T-helper 17 cell (primary cell): Measurements from ENCODE around the gene RAD51C. TPM values are rescaled to one million over a fixed set of nuclear protein-coding genes. Genes with fewer than 3 reads are reported as not detected.
"Not testable (repeated sequence)": the region's sequence is repeated elsewhere in the genome, so short reads cannot be mapped to it uniquely, and the experiment has no call there.

Experiments
- ATAC-seq: fragments of 150-1000 bp; cut with Tn5 transposase; 2 replicates; pipeline ENCODE4 v1.10.0; 2021; ENCODE audit warnings: mild to moderate bottlenecking, moderate library complexity
- DNase-seq, 3 donors: peaks; one replicate each; pipeline versions ENCODE4 v3.0.0 to v3.0.0-alpha.2; 2020 to 2021
- H3K9me3 ChIP-seq: one replicate; pipeline ENCODE4 v1.7.0; 2013; ENCODE audit warnings: low read length, mild to moderate bottlenecking; ENCODE audit not compliant: control insufficient read depth, poor library complexity, severe bottlenecking
- H3K27ac Mint-ChIP-seq: one replicate; pipeline ENCODE4 v1.8.0; 2022; ENCODE audit warnings: mild to moderate bottlenecking, moderate library complexity, mixed read lengths
- H3K27me3 Mint-ChIP-seq: one replicate; pipeline ENCODE4 v1.8.0; 2022; ENCODE audit warnings: mixed read lengths
- H3K36me3 Mint-ChIP-seq: one replicate; pipeline ENCODE4 v1.8.0; 2022; ENCODE audit warnings: low read depth, mixed read lengths
- H3K4me1 Mint-ChIP-seq: one replicate; pipeline ENCODE4 v1.8.0; 2022; ENCODE audit warnings: mild to moderate bottlenecking, mixed read lengths
- H3K4me3 Mint-ChIP-seq: one replicate; pipeline ENCODE4 v1.8.0; 2022; ENCODE audit warnings: mild to moderate bottlenecking, moderate library complexity, mixed read lengths
- total RNA-seq, 4 donors: library from RNA in 2 of 4; stranded (reverse) in 2 of 4; gene quantifications; one replicate each; pipeline ENCODE4 v1.2.3 and lab custom pipeline; 2022 to 2026

Gene RAD51C
- total RNA-seq, 2 donors from 2014 or later, result 6.3 to 16.0 TPM

- no peak overlapping the region for H3K27ac Mint-ChIP-seq
These were observed 66.5 kb downstream of the RAD51C start for GRCh38 chr17:58758890-58759289.

DNA sequence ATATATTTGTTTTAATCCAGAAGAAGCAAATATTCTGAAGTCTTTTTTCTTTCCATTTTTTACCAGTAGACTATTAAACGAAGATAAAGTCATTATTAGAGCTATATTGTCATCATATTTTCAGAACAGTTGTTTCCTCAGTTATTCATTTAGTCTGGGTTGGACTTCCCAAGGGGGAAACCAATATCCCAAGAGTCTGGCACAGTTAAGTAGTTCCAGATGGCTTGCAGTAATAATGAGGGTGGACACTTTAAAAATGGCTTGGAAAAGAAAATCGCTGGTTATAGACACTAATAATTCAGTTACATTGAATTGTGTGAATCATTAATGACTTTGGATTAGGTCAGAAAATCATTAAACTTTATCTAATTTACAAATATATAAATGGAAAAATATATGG lies 67.1 kb downstream of the RAD51C start:
- no peak overlapping the region for H3K27ac Mint-ChIP-seq
- no peak for ATAC-seq
- no peak overlapping the region for H3K4me3 Mint-ChIP-seq
- peaks cover 8% of the 10 kb centered on the region for H3K4me1 Mint-ChIP-seq
- peaks cover 10% of the 10 kb centered on the region for H3K36me3 Mint-ChIP-seq
- DNase-seq, result no peak
- peaks cover 65% of the 10 kb centered on the region for H3K27me3 Mint-ChIP-seq
- no peaks in the 10 kb centered on the region for H3K9me3 ChIP-seq

More at GRCh38 chr17:58758890-58759289, 66.5 kb downstream of the RAD51C start:
- H3K4me1 Mint-ChIP-seq, result peaks cover 8% of the 10 kb centered on the region
- H3K4me3 Mint-ChIP-seq, result no peak overlapping the region
- DNase-seq (no peak), ATAC-seq (no peak)
- peaks cover 10% of the 10 kb centered on the region for H3K36me3 Mint-ChIP-seq
- no peaks in the 10 kb centered on the region for H3K9me3 ChIP-seq
- H3K27me3 Mint-ChIP-seq, result peaks cover 65% of the 10 kb centered on the region

DNA sequence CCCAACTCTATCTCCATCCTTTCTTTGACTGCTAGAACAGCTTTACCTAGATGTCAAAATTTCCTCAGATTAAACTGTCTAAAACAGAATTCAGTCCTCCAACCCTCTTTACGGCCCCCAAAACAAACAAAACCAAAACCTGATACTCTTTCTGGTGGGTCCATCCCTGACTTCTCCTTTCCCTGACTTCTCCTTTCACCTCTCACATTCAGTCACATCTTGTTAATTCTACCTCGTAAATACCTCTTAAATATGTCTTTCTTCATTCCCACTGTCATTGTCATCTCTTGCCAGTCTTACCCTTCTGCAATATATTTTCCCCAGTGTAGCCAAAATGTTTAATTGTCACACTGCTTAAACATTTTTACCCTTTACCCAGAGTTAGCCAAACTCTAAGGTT lies 67.8 kb downstream of the RAD51C start:
- H3K9me3 ChIP-seq, result no peaks in the 10 kb centered on the region
- H3K4me3 Mint-ChIP-seq, result no peak overlapping the region
- H3K27ac Mint-ChIP-seq, result no peak overlapping the region
- peaks cover 10% of the 10 kb centered on the region for H3K36me3 Mint-ChIP-seq
- DNase-seq (no peak), ATAC-seq (no peak)
- H3K4me1 Mint-ChIP-seq, result peaks cover 6% of the 10 kb centered on the region
- peaks cover 65% of the 10 kb centered on the region for H3K27me3 Mint-ChIP-seq

DNA sequence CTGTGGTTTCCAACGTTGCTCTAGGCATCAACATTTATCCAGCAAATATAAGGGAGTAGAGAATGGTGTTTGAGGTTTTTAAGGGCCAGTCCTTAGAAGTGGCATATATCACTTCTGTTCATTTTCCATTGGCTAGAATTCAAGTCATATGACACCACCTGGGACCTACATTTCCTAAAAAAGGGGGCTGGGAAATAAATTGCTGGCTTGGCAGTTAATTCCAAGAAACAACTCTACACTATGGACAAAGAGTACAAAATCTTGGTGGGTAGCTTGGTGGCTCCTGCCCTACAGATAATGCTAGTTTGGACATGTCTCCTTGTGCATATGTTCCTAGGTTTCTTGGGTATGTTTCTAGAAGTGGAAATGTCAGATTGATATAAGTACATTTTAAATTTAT lies 70.9 kb downstream of the RAD51C start:
- no peak for DNase-seq
- Mint-ChIP-seq H3K27me3 (peaks cover 53% of the 10 kb centered on the region), H3K36me3 (peaks cover 6% of the 10 kb centered on the region), H3K4me3 (no peak overlapping the region), H3K27ac (no peak overlapping the region), H3K4me1 (no peaks in the 10 kb centered on the region)
- H3K9me3 ChIP-seq, result no peaks in the 10 kb centered on the region
- ATAC-seq, result no peak

DNA sequence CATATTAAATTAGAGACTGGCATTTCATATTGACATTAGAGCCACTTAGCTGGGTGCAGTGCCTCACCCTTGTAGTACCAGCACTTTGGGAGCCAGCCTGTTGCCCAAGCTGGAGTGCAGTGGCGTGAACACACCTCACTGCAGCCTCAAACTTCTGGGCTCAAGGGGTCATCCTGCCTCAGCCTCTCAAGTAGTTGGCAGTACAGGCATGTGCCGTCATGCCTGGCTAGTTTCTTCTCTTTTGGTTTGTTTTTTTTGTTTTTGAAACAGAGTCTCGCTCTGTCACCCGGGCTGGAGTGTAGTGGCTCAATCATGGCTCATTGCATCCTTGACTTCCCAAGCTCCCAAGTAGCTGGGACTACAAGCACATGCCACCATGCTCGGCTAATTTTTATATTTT lies 72.0 kb downstream of the RAD51C start:
- H3K4me1 Mint-ChIP-seq, result no peaks in the 10 kb centered on the region

GRCh38 chr17:58778482-58778881 lies 86.1 kb downstream of the RAD51C start:
- ATAC-seq, H3K4me3 Mint-ChIP-seq, H3K27me3 Mint-ChIP-seq, H3K9me3 ChIP-seq, H3K4me1 Mint-ChIP-seq, H3K27ac Mint-ChIP-seq, DNase-seq, H3K36me3 Mint-ChIP-seq: not testable (repeated sequence)

More for the DNA sequence above, 72.0 kb downstream of the RAD51C start:
- peaks cover 6% of the 10 kb centered on the region for H3K36me3 Mint-ChIP-seq
- no peaks in the 10 kb centered on the region for H3K9me3 ChIP-seq
- H3K4me3 Mint-ChIP-seq, result no peak overlapping the region
- no peak overlapping the region for H3K27ac Mint-ChIP-seq
- no peak for ATAC-seq
- H3K27me3 Mint-ChIP-seq, result peaks cover 47% of the 10 kb centered on the region
- DNase-seq, result no peak

GRCh38 chr17:58779446-58779845 lies 87.0 kb downstream of the RAD51C start:
- no peaks in the 10 kb centered on the region for H3K4me1 Mint-ChIP-seq
- ATAC-seq (no peak), DNase-seq (no peak)

GRCh38 chr17:58783380-58783779 lies 91.0 kb downstream of the RAD51C start:
- Mint-ChIP-seq H3K27me3 (peaks cover 5% of the 10 kb centered on the region), H3K36me3 (no peaks in the 10 kb centered on the region), H3K27ac (no peak overlapping the region), H3K4me1 (no peaks in the 10 kb centered on the region), H3K4me3 (no peak overlapping the region)
- H3K9me3 ChIP-seq, result no peaks in the 10 kb centered on the region
- DNase-seq (no peak), ATAC-seq (no peak)

More at GRCh38 chr17:58779446-58779845, 87.0 kb downstream of the RAD51C start:
- Mint-ChIP-seq H3K27me3 (no peaks in the 10 kb centered on the region), H3K36me3 (no peaks in the 10 kb centered on the region), H3K27ac (no peak overlapping the region), H3K4me3 (no peak overlapping the region)
- H3K9me3 ChIP-seq, result no peaks in the 10 kb centered on the region

DNA sequence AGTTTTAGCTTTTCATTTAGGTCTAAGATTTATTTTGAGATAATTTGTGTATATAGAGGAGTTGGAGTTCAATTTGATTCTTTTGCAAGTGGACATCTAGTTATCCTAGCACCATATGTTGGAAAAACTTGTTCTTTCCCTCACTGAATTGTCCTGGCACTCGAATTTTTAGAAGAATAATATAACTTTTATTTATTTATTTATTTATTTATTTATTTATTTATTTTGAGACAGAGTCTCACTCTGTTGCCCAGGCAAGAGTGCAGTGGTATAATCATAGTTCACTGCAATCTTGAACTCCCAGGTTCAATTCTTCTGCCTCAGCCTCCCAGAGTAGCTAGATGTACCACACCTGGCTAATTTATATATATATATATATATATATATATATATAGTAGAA lies 92.7 kb downstream of the RAD51C start:
- H3K36me3 Mint-ChIP-seq, result no peaks in the 10 kb centered on the region
- no peak overlapping the region for H3K4me3 Mint-ChIP-seq
- ATAC-seq (no peak), DNase-seq (no peak)
- H3K27me3 Mint-ChIP-seq, result peaks cover 12% of the 10 kb centered on the region
- H3K4me1 Mint-ChIP-seq, result peaks cover 5% of the 10 kb centered on the region
- no peaks in the 10 kb centered on the region for H3K9me3 ChIP-seq
- H3K27ac Mint-ChIP-seq, result no peak overlapping the region

Other genes with a start within 250 kb of the RAD51C start
- gene HSF5, start 204.2 kb upstream of the RAD51C start, total RNA-seq, result 1 to 10 TPM; 1.5 to 1.6 TPM
- 10 to 100 TPM; 36.6 to 41.3 TPM for gene MTMR4, start 178.0 kb upstream of the RAD51C start, total RNA-seq
- under 1 TPM; 0.42 to 0.60 TPM for gene TEX14, start 557 bp upstream of the RAD51C start, total RNA-seq
- gene PPM1E, start 63.3 kb downstream of the RAD51C start, total RNA-seq, result not detected